Measurements from ENCODE around the gene PTRHD1.

PTRHD1 gene

GRCh38 chr2:24821433-24821891 lies 28.3 kb upstream of the PTRHD1 start:
- no peak for TF ChIP-seq CTCF (IDR thresholded peaks at IDR 0.05; ENCODE audit: low read depth, low read length)
- Histone ChIP-seq H3K27me3 (no peaks in the 10 kb centered on the region), H3K4me3 (ENCODE audit: low read depth, low read length) (no peak overlapping the region), H3K4me1 (no peaks in the 10 kb centered on the region), H3K36me3 (peaks cover 60% of the 10 kb centered on the region), H3K9me3 (no peaks in the 10 kb centered on the region)
- DNase-seq: no peak

GRCh38 chr2:24820598-24821432 lies 27.6 kb upstream of the PTRHD1 start:
- H3K9me3 ChIP-seq: no peaks in the 10 kb centered on the region
- 0 out of 2 replicates have a peak, but pooled peaks have one; percentile 3 for TF ChIP-seq CTCF (IDR thresholded peaks at IDR 0.05; ENCODE audit: low read depth, low read length)
- no peak for DNase-seq
- H3K4me1 ChIP-seq: no peaks in the 10 kb centered on the region
- no peak overlapping the region for H3K4me3 ChIP-seq (ENCODE audit: low read depth, low read length)
- no peaks in the 10 kb centered on the region for H3K27me3 ChIP-seq
- H3K36me3 ChIP-seq: peaks cover 67% of the 10 kb centered on the region

- peak; percentile 6 for DNase-seq
- TF ChIP-seq CTCF (IDR thresholded peaks at IDR 0.05; ENCODE audit: low read depth, low read length): no peak
- H3K4me1 ChIP-seq: no peaks in the 10 kb centered on the region
- no peak overlapping the region for H3K4me3 ChIP-seq (ENCODE audit: low read depth, low read length)
- no peaks in the 10 kb centered on the region for H3K9me3 ChIP-seq
- peaks cover 73% of the 10 kb centered on the region for H3K36me3 ChIP-seq
- H3K27me3 ChIP-seq: no peaks in the 10 kb centered on the region
Observed at GRCh38 chr2:24820175-24820513, 27.0 kb upstream of the PTRHD1 start.

GRCh38 chr2:24819442-24820174 lies 26.4 kb upstream of the PTRHD1 start:
- TF ChIP-seq CTCF (IDR thresholded peaks at IDR 0.05; ENCODE audit: low read depth, low read length): no peak
- H3K36me3 ChIP-seq: peaks cover 79% of the 10 kb centered on the region

GRCh38 chr2:24818721-24819167 lies 25.6 kb upstream of the PTRHD1 start:
- no peak for TF ChIP-seq CTCF (IDR thresholded peaks at IDR 0.05; ENCODE audit: low read depth, low read length)
- Histone ChIP-seq H3K4me3 (ENCODE audit: low read depth, low read length) (no peak overlapping the region), H3K9me3 (no peaks in the 10 kb centered on the region), H3K27me3 (no peaks in the 10 kb centered on the region), H3K4me1 (no peaks in the 10 kb centered on the region), H3K36me3 (peaks cover 80% of the 10 kb centered on the region)
- peak; percentile 12 for DNase-seq

More at GRCh38 chr2:24819442-24820174, 26.4 kb upstream of the PTRHD1 start:
- Histone ChIP-seq H3K4me1 (no peaks in the 10 kb centered on the region), H3K4me3 (ENCODE audit: low read depth, low read length) (no peak overlapping the region), H3K9me3 (no peaks in the 10 kb centered on the region), H3K27me3 (no peaks in the 10 kb centered on the region)
- no peak for DNase-seq
